ENCODE results near the gene INHBC.

- no peak for TF ChIP-seq EGR1 (IDR thresholded peaks at IDR 0.05; ENCODE audit: low read depth)
- no peak for TF ChIP-seq CTCF (IDR thresholded peaks at IDR 0.05 in 2 of 3, conservative IDR thresholded peaks at IDR 0.05 in 1 of 3; ENCODE audit: borderline replicate concordance in 1 of 3, insufficient read depth in 1 of 3, low read depth in 2 of 3, low read length in 2 of 3)
- no peak for TF ChIP-seq EZH2 (IDR thresholded peaks at IDR 0.05)
- no peak for TF ChIP-seq MAX (IDR thresholded peaks at IDR 0.05)
- no peak for TF ChIP-seq POLR2AphosphoS5 (IDR thresholded peaks at IDR 0.05; ENCODE audit: low read depth, low read length)
- TF ChIP-seq ZBTB33 (IDR thresholded peaks at IDR 0.05; ENCODE audit: extremely low read depth, insufficient replicate concordance, low read length): no peak
- no peak for TF ChIP-seq ATF3 (IDR thresholded peaks at IDR 0.05)
- no peak for TF ChIP-seq SIN3A (IDR thresholded peaks at IDR 0.05; ENCODE audit: low read depth)
- TF ChIP-seq POLR2A (IDR thresholded peaks at IDR 0.05; ENCODE audit: borderline replicate concordance, extremely low read depth, insufficient read depth, insufficient read length): no peak
Observed at GRCh38 chr12:57416039-57416996, 18.3 kb upstream of the INHBC start.
